CD8-positive, alpha-beta memory T cell (primary cell): ENCODE measurements around the gene PPP1R2B. TPM values are rescaled to one million over a fixed set of nuclear protein-coding genes. Genes with fewer than 3 reads are reported as not detected.

Experiments
- CTCF ChIA-PET: fragments of 350-600 bp; sonication (Branson Sonifier 250); formaldehyde crosslinking; loops from one replicate; lab custom pipeline; 2021; ENCODE audit warnings: antibody characterized with exemption; lab: Charles Lee
- POLR2A ChIA-PET: fragments of 350-600 bp; sonication (Branson Sonifier 250); formaldehyde crosslinking; loops from one replicate; lab custom pipeline; 2021; ENCODE audit warnings: antibody characterized with exemption; lab: Charles Lee
- DNase-seq, 5 donors: peaks; one replicate each; pipeline versions ENCODE4 v3.0.0 to v3.0.0-alpha.2; 2020 to 2022; ENCODE audit warnings: mixed read lengths in 1 of 5
- H3K27ac ChIP-seq: one replicate; pipeline ENCODE4 v1.7.0; 2013; ENCODE audit warnings: low read depth, mild to moderate bottlenecking, low read length, moderate library complexity
- H3K27me3 ChIP-seq: 2 replicates; pipeline ENCODE4 v1.7.0; 2013; ENCODE audit warnings: low read length, mild to moderate bottlenecking; ENCODE audit not compliant: insufficient read depth, poor library complexity, severe bottlenecking
- H3K36me3 ChIP-seq: 2 replicates; pipeline ENCODE4 v1.7.0; 2013; ENCODE audit warnings: mild to moderate bottlenecking, low read length, moderate library complexity; ENCODE audit not compliant: insufficient read depth
- H3K4me1 ChIP-seq: 2 replicates; pipeline ENCODE4 v1.7.0; 2013; ENCODE audit warnings: mild to moderate bottlenecking, low read length, moderate library complexity; ENCODE audit not compliant: insufficient read depth
- H3K4me3 ChIP-seq: 2 replicates; pipeline ENCODE4 v1.7.0; 2013; ENCODE audit warnings: mild to moderate bottlenecking, low read length
- H3K9me3 ChIP-seq: 2 replicates; pipeline ENCODE4 v1.7.0; 2013; ENCODE audit warnings: mild to moderate bottlenecking, low read length
- H3K27ac Mint-ChIP-seq, 8 donors: one replicate each; pipeline ENCODE4 v1.8.0; 2020 to 2021; ENCODE audit warnings: mixed read lengths in 8 of 8, mild to moderate bottlenecking in 6 of 8, inconsistent platforms in 3 of 8, moderate library complexity in 3 of 8
- H3K27me3 Mint-ChIP-seq, 2 donors: one replicate each; pipeline ENCODE4 v1.8.0; 2020 to 2021; ENCODE audit warnings: mixed read lengths in 2 of 2, mild to moderate bottlenecking in 1 of 2, moderate library complexity in 1 of 2
- H3K36me3 Mint-ChIP-seq, 3 donors: one replicate each; pipeline ENCODE4 v1.8.0; 2020 to 2021; ENCODE audit warnings: mixed read lengths in 3 of 3, inconsistent platforms in 1 of 3, mild to moderate bottlenecking in 1 of 3
- H3K4me1 Mint-ChIP-seq, 3 donors: one replicate each; pipeline ENCODE4 v1.8.0; 2020 to 2021; ENCODE audit warnings: mixed read lengths in 3 of 3, inconsistent platforms in 1 of 3, mild to moderate bottlenecking in 1 of 3
- H3K4me3 Mint-ChIP-seq, 7 donors: one replicate each; pipeline ENCODE4 v1.8.0; 2020 to 2021; ENCODE audit warnings: mixed read lengths in 7 of 7, mild to moderate bottlenecking in 6 of 7, moderate library complexity in 4 of 7, inconsistent platforms in 2 of 7
- H3K9me3 Mint-ChIP-seq, 5 donors: one replicate each; pipeline ENCODE4 v1.8.0; 2020 to 2022; ENCODE audit warnings: mixed read lengths in 5 of 5, mild to moderate bottlenecking in 3 of 5, moderate library complexity in 2 of 5, inconsistent platforms in 1 of 5
- polyA plus RNA-seq: library from polyadenylated mRNA; unstranded; fragments of 300-500 nt; fragmentation: Illumina TruSeq; gene quantifications from one replicate; pipeline ENCODE4 v1.2.3, GENCODE V29; 2021
- total RNA-seq, 2 experiments: library from RNA; stranded (reverse); gene quantifications; one replicate each; pipeline ENCODE4 v1.2.3, GENCODE V29; 2021

PPP1R2B gene
- total and polyA plus RNA-seq, 3 experiments from 2014 or later = 0.10 to 0.18 TPM; not detected in 1

- CTCF ChIA-PET = no interaction called here
- no peaks in the 10 kb centered on the region for H3K4me1 Mint-ChIP-seq
Observed at GRCh38 chr5:156879665-156880285, 29.7 kb downstream of the PPP1R2B start.

DNA sequence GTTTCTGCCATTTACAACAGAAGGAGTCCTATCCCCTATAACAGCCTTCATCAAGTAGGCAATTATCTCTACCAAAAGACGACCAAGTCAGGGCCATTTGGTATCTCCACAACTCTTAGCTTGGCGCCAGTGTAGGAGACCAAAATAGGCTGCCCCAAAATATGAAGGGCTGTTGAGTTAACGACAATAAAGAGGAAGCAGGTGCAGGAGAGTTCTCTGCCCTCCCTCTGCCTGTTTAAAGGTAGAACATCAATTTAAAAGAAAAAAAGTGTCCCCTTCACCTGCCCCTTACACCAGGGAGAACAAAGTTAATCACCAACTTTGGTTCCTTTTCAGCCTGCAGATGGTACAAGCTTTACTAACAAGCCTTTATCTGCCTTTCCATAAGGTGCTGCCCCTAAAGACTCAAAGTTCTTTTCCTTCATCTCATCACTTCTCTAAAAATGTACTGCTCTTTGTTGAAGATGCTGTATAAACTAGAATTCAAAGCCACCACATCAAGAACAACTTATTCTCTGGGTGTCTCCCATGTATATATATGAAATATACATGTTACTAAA, 33.3 kb downstream of the PPP1R2B start:
- no peaks in the 10 kb centered on the region for H3K36me3 ChIP-seq
- H3K9me3 ChIP-seq = no peaks in the 10 kb centered on the region
- CTCF ChIA-PET = no interaction called here
- no peak for DNase-seq
- Mint-ChIP-seq H3K36me3 (peaks cover 0 to 1% (median 0%) of the 10 kb centered on the region in 3 donors), H3K9me3 (no peaks in the 10 kb centered on the region), H3K4me1 (no peaks in the 10 kb centered on the region), H3K4me3 (no peak overlapping the region), H3K27me3 (peaks cover 3 to 32% of the 10 kb centered on the region in 2 donors), H3K27ac (no peak overlapping the region)
- POLR2A ChIA-PET = no interaction called here
- H3K4me3 ChIP-seq = no peak overlapping the region
- H3K27me3 ChIP-seq = no peaks in the 10 kb centered on the region
- no peaks in the 10 kb centered on the region for H3K4me1 ChIP-seq
- H3K27ac ChIP-seq = no peak overlapping the region

More at GRCh38 chr5:156879665-156880285, 29.7 kb downstream of the PPP1R2B start:
- Histone ChIP-seq H3K36me3 (no peaks in the 10 kb centered on the region), H3K27me3 (no peaks in the 10 kb centered on the region), H3K9me3 (no peaks in the 10 kb centered on the region), H3K27ac (no peak overlapping the region), H3K4me3 (no peak overlapping the region), H3K4me1 (no peaks in the 10 kb centered on the region)
- Mint-ChIP-seq H3K27me3 (peaks cover 0 to 36% of the 10 kb centered on the region in 2 donors), H3K4me3 (no peak overlapping the region), H3K9me3 (peaks cover 0 to 3% (median 0%) of the 10 kb centered on the region in 5 donors), H3K36me3 (peaks cover 0 to 4% (median 0%) of the 10 kb centered on the region in 3 donors), H3K27ac (peak overlapping the region in 1 of 8 donors; percentile 41)
- POLR2A ChIA-PET = no interaction called here
- DNase-seq = no peak

DNA sequence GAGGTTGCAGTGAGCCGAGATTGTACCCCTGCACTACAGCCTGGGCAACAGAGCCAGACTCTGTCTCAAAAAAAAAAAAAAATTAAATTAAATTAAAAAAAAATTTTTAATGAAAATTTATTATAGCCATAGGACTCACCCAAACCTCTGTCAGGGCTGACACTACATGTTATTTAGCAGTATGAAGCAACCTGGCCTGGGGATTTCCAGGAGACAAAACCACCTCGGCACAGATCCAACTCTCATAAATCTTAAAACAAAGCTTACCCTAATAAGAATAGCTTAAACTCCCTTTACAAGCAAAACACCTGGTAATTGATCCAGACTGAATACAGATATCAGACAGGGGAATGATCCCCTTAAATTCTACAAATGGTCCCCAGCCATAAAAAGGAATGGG, 38.4 kb downstream of the PPP1R2B start:
- Histone ChIP-seq H3K27me3 (no peaks in the 10 kb centered on the region), H3K36me3 (no peaks in the 10 kb centered on the region), H3K4me1 (peaks cover 12% of the 10 kb centered on the region), H3K9me3 (no peaks in the 10 kb centered on the region), H3K27ac (no peak overlapping the region), H3K4me3 (no peak overlapping the region)
- H3K9me3 Mint-ChIP-seq = no peaks in the 10 kb centered on the region
- ChIA-PET POLR2A (interaction anchor here (0.6 kb wide), 1 partner anchor 33 kb away, joined by 10 read pairs; no protein-coding TSS in a partner anchor), CTCF (interaction anchor here (1.1 kb wide), 1 partner anchor 19 kb away, joined by 3 read pairs; no protein-coding TSS in a partner anchor)
- H3K4me3 Mint-ChIP-seq = no peak overlapping the region
- H3K27me3 Mint-ChIP-seq = peaks cover 7 to 8% of the 10 kb centered on the region in 2 donors
- peak overlapping the region in 1 of 8 donors; percentile 73 for H3K27ac Mint-ChIP-seq
- H3K4me1 Mint-ChIP-seq = peaks cover 16 to 20% (median 19%) of the 10 kb centered on the region in 3 donors
- no peak for DNase-seq
- H3K36me3 Mint-ChIP-seq = peaks cover 0 to 1% (median 0%) of the 10 kb centered on the region in 3 donors

DNA sequence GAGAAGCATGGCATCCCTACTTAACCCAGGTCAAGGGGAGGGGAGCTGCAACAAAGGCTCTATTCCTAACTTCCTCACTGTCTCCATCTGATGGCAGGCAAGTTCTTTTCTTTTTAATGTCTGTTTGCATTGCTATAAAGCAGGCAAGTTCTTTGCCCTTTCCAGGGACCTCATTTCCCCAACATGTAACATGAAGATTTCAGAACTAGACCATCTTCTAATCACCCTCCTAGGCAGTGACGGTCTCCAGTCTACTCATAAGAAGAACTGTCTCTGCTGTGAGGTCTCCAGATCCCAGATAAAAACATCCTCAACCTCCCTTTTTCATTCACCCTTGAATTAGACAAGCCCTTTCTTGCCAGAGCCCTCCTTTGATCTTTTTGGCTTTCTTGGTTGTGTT, 42.1 kb downstream of the PPP1R2B start:
- Histone ChIP-seq H3K27ac (no peak overlapping the region), H3K4me3 (no peak overlapping the region), H3K9me3 (no peaks in the 10 kb centered on the region), H3K27me3 (no peaks in the 10 kb centered on the region), H3K36me3 (no peaks in the 10 kb centered on the region), H3K4me1 (peaks cover 17% of the 10 kb centered on the region)
- peak overlapping the region in 1 of 7 donors; percentile 2 for H3K4me3 Mint-ChIP-seq
- H3K4me1 Mint-ChIP-seq = peaks cover 20 to 25% (median 25%) of the 10 kb centered on the region in 3 donors
- peaks cover 0 to 6% (median 0%) of the 10 kb centered on the region in 3 donors for H3K36me3 Mint-ChIP-seq
- POLR2A ChIA-PET = no interaction called here
- H3K27me3 Mint-ChIP-seq = peaks cover 4 to 5% of the 10 kb centered on the region in 2 donors
- CTCF ChIA-PET = interaction anchor here (2.1 kb wide), 1 partner anchor 42 kb away, joined by 7 read pairs; no protein-coding TSS in a partner anchor
- H3K27ac Mint-ChIP-seq = peak overlapping the region in 7 of 8 donors; percentile 0 to 70 (median 31)
- DNase-seq = no peak
- no peaks in the 10 kb centered on the region for H3K9me3 Mint-ChIP-seq

GRCh38 chr5:156892864-156893263, 42.8 kb downstream of the PPP1R2B start:
- Histone ChIP-seq H3K27me3 (no peaks in the 10 kb centered on the region), H3K9me3 (no peaks in the 10 kb centered on the region), H3K4me3 (no peak overlapping the region), H3K4me1 (peaks cover 17% of the 10 kb centered on the region), H3K27ac (no peak overlapping the region), H3K36me3 (no peaks in the 10 kb centered on the region)
- Mint-ChIP-seq H3K27ac (peak overlapping the region in 5 of 8 donors; percentile 3 to 81 (median 61)), H3K36me3 (peaks cover 0 to 6% (median 0%) of the 10 kb centered on the region in 3 donors), H3K27me3 (peaks cover 4 to 5% of the 10 kb centered on the region in 2 donors), H3K4me3 (no peak overlapping the region), H3K4me1 (peaks cover 20 to 25% (median 25%) of the 10 kb centered on the region in 3 donors), H3K9me3 (no peaks in the 10 kb centered on the region)
- ChIA-PET CTCF (interaction anchor here (2.1 kb wide), 1 partner anchor 42 kb away, joined by 7 read pairs; no protein-coding TSS in a partner anchor), POLR2A (no interaction called here)
- no peak for DNase-seq

- no peak for DNase-seq
- Mint-ChIP-seq H3K4me1 (peaks cover 20 to 25% (median 25%) of the 10 kb centered on the region in 3 donors), H3K36me3 (peaks cover 0 to 6% (median 0%) of the 10 kb centered on the region in 3 donors), H3K27ac (peak overlapping the region in 2 of 8 donors; percentile 21 to 39), H3K9me3 (no peaks in the 10 kb centered on the region), H3K4me3 (no peak overlapping the region), H3K27me3 (peaks cover 4 to 5% of the 10 kb centered on the region in 2 donors)
- Histone ChIP-seq H3K9me3 (no peaks in the 10 kb centered on the region), H3K36me3 (no peaks in the 10 kb centered on the region), H3K4me3 (no peak overlapping the region), H3K27me3 (no peaks in the 10 kb centered on the region), H3K4me1 (peaks cover 17% of the 10 kb centered on the region), H3K27ac (no peak overlapping the region)
- ChIA-PET CTCF (interaction anchor here (2.1 kb wide), 1 partner anchor 41 kb away, joined by 7 read pairs; no protein-coding TSS in a partner anchor), POLR2A (no interaction called here)
Observed at GRCh38 chr5:156893517-156893916, 43.4 kb downstream of the PPP1R2B start.

DNA sequence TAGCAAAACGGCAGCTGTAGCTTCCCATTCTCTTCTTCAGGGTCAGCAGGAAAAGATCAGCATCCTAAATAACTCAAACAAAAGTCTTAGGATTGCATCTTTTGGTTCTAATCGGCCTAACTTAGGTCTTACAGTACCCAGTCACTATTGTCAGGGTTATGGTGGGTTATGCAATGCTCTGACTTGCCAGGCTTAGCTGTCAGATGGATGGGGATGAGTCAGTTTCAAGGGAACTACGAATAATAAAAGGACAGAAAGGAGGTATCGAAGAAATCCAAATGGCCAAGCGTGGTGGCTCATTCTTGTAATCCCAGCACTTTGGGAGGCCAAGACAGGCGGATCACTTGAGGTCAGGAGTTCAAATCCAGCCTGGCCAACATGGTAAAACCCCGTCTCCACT, 46.5 kb downstream of the PPP1R2B start:
- Histone ChIP-seq H3K36me3 (no peaks in the 10 kb centered on the region), H3K27ac (no peak overlapping the region), H3K9me3 (no peaks in the 10 kb centered on the region), H3K27me3 (no peaks in the 10 kb centered on the region), H3K4me3 (no peak overlapping the region), H3K4me1 (peaks cover 17% of the 10 kb centered on the region)
- ChIA-PET POLR2A (no interaction called here), CTCF (no interaction called here)
- peaks cover 0 to 1% (median 0%) of the 10 kb centered on the region in 5 donors for H3K9me3 Mint-ChIP-seq
- H3K36me3 Mint-ChIP-seq = peaks cover 0 to 6% (median 0%) of the 10 kb centered on the region in 3 donors
- no peak overlapping the region for H3K27ac Mint-ChIP-seq
- peaks cover 1 to 5% of the 10 kb centered on the region in 2 donors for H3K27me3 Mint-ChIP-seq
- DNase-seq = no peak
- H3K4me3 Mint-ChIP-seq = no peak overlapping the region
- peaks cover 20 to 25% (median 22%) of the 10 kb centered on the region in 3 donors for H3K4me1 Mint-ChIP-seq
